ENCODE measurements around the gene ENTPD6. TPM values are rescaled to one million over a fixed set of nuclear protein-coding genes. Genes with fewer than 3 reads are reported as not detected.

The ENTPD6 gene
- total and polyA plus RNA-seq, 2 of the 4 experiments (the other 2 are of a cell fraction), result 61.1 to 98.6 TPM

DNA sequence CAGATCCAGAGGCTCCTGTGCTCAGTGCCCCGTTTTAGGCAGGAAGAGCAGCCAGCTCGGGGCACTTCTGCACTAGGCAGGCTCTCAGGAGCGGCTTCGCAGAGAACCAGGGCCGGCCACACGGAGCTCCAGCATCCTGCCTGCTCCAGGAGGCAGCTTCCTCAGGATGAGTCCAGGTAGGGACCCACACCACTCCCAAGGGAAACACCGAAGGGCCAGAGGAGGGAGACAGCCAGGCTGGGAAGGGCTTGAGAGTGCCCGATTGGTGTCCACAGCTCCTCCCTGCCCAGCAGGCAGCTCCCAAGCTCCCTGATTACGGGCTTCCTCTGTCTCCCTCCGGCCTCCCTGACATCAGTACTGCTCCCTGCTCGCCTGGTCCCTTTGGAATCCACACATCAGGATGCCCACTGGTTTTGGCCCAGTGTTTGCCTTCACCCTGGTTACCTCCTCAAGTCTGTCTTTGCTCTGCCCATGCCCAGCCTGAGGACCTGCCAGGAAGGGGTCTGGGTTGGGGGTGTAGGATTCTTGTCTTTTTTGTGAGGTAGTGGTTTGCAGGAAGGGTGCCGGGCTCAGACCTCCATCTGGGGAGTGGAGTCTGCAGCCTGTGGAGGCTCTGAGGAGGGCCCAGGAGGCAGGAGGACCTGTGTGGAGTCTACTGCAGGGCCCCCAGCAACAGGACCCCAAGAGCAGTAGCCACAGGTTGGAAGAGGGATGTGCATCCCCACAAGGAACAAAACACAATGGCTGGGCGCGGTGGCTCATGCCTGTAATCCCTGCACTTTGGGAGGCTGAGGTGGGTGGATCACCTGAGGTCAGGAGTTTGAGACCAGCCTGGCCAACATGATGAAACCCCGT lies 41.2 kb downstream of the ENTPD6 start (continued):
- TF ChIP-seq MXI1 (IDR thresholded peaks at IDR 0.05; ENCODE audit: borderline replicate concordance, low read depth, low read length), result no peak
- no peak for TF ChIP-seq MAFK (IDR thresholded peaks at IDR 0.05; ENCODE audit: low read depth, low read length)
- TF ChIP-seq RAD21 (IDR thresholded peaks at IDR 0.05; ENCODE audit: low read length), result no peak

DNA sequence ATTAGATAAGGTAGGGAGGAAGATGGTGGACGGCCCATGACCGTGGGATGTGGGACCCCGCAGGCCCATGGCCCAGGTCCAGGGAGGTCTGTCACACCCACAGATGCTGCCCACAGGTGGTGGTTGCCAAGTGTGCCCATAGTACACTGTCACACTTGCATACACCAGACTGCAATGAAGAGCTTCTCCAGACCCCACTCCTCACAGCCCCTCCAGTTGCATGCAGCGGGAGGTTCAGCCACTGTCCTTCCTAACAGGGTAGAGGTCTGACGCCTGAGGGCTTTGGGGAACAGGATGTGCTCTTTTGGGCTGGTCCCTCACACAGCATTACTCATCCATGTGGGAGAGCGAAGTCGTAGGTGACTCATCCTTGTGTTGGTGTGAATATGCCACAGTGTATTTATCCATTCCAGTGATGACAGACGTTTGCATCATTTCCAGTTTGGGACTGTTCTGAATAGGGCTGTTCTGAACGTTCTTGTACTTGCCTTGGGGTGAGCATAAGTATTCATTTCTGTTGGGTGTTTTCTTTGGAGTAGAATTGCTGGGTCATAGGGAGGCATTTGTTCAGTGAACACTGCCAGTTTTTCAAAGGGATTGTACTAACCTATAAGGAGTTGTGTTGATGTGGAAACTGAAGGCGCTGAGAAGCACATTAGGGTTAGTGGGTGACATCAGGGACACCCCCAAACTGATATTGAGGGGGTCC lies 42.3 kb downstream of the ENTPD6 start:
- ChIA-PET CTCF (no interaction called here), POLR2A (ENCODE audit: unreplicated experiment) (interaction anchor here (0.8 kb wide), 1 partner anchor 9 kb away, joined by 3 read pairs; no protein-coding TSS in a partner anchor)
- peak overlapping the region; percentile 98 for H3K56ac ChIP-seq (ENCODE audit: extremely low read depth, insufficient read depth, low read length)
- no TSS peak for BruUV-seq (replicated peaks)
- H3K4me3 ChIP-seq (ENCODE audit: insufficient read depth, low read depth, low read length), result no peak overlapping the region
- in situ Hi-C loops (cut with MboI; ENCODE audit: low sequenced_read_pairs), result no loop called here
- no peaks in the 10 kb centered on the region for H3K36me3 ChIP-seq (ENCODE audit: control insufficient read depth, insufficient read depth, low read length)
- H4K20me1 ChIP-seq (ENCODE audit: insufficient read depth, low read length), result no peaks in the 10 kb centered on the region
- peak overlapping the region; percentile 98 for H2BK5ac ChIP-seq (ENCODE audit: low read depth, low read length, poor library complexity, severe bottlenecking)
- H3K79me1 ChIP-seq (ENCODE audit: low read depth in 1 of 2, low read length in 2 of 2), result peaks cover 0 to 19% of the 10 kb centered on the region in 2 experiments; a peak in 2 of 4 replicates
- peak overlapping the region; percentile 100 for H2AK5ac ChIP-seq (ENCODE audit: low read depth, low read length)
- H3K27me3 ChIP-seq (ENCODE audit: control insufficient read depth, insufficient read depth, low read length), result no peaks in the 10 kb centered on the region
- H3K4me1 ChIP-seq (ENCODE audit: control insufficient read depth, insufficient read depth, low read length), result peaks cover 21% of the 10 kb centered on the region
- ATAC-seq (ENCODE audit: low read depth) (peak; percentile 93), DNase-seq (peak; percentile 100)
- peak overlapping the region; percentile 51; the same call in 1 of the 2 replicates for H3K9ac ChIP-seq (ENCODE audit: low read depth, low read length)
- peak overlapping the region; percentile 55 for H4K5ac ChIP-seq (ENCODE audit: low read depth, low read length)
- peak overlapping the region; percentile 47 to 96 for H4K8ac ChIP-seq (ENCODE audit: low read depth in 2 of 2, low read length in 2 of 2)
- H3K18ac ChIP-seq (ENCODE audit: low read depth, low read length), result peak overlapping the region; percentile 77
- peaks cover 40% of the 10 kb centered on the region for H3K9me1 ChIP-seq (ENCODE audit: insufficient read depth, low read length)
- peak overlapping the region; percentile 98 for H2BK15ac ChIP-seq (ENCODE audit: low read depth, low read length)
- dilution Hi-C loops (cut with HindIII; ENCODE audit: low sequenced_read_pairs, unreplicated experiment), result no loop called here
- H3K4ac ChIP-seq (ENCODE audit: low read depth, low read length), result peak overlapping the region; percentile 99
- intact Hi-C loops (cut with micrococcal nuclease), result no loop called here
- H2AFZ ChIP-seq (replicated peaks; ENCODE audit: low read length, poor library complexity), result peak overlapping the region; percentile 83
- peak overlapping the region; percentile 98 for H2AK9ac ChIP-seq (replicated peaks; ENCODE audit: low read depth, low read length, poor library complexity)
- H3K4me2 ChIP-seq (ENCODE audit: low read depth, low read length), result peak overlapping the region; percentile 41
- H3K27ac ChIP-seq (ENCODE audit: insufficient read depth, low read length), result peak overlapping the region; percentile 91
- no peaks in the 10 kb centered on the region for H3K9me3 ChIP-seq (ENCODE audit: control insufficient read depth, insufficient read depth, low read length)
- H3K14ac ChIP-seq (replicated peaks; ENCODE audit: low read depth, low read length), result peak overlapping the region; percentile 94
- H4K91ac ChIP-seq (ENCODE audit: insufficient read depth, low read depth, low read length), result peak overlapping the region; percentile 100
- 60% methylated on average over 1 of the region's 10 CpGs; no CpG with 5 or more reads in 1 of the 2 experiments for WGBS, 2 experiments (ENCODE audit: extremely low coverage in 2 of 2, insufficient read length in 1 of 2)
- H2BK120ac ChIP-seq (ENCODE audit: low read depth, low read length), result peak overlapping the region; percentile 99
- H3K23ac ChIP-seq (ENCODE audit: low read depth, low read length), result peak overlapping the region; percentile 94
- peak overlapping the region; percentile 99 for H2BK20ac ChIP-seq (ENCODE audit: low read depth, low read length)
- peak; percentile 80 for TF ChIP-seq BHLHE40 (IDR thresholded peaks at IDR 0.05; ENCODE audit: low read depth, low read length)
- TF ChIP-seq, protein P1, sequence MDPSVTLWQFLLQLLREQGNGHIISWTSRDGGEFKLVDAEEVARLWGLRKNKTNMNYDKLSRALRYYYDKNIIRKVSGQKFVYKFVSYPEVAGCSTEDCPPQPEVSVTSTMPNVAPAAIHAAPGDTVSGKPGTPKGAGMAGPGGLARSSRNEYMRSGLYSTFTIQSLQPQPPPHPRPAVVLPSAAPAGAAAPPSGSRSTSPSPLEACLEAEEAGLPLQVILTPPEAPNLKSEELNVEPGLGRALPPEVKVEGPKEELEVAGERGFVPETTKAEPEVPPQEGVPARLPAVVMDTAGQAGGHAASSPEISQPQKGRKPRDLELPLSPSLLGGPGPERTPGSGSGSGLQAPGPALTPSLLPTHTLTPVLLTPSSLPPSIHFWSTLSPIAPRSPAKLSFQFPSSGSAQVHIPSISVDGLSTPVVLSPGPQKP (IDR thresholded peaks at IDR 0.05; ENCODE audit: borderline replicate concordance, low read depth, low read length), result no peak
- no peak for TF ChIP-seq MXI1 (IDR thresholded peaks at IDR 0.05; ENCODE audit: borderline replicate concordance, low read depth, low read length)
- TF ChIP-seq POLR2A (IDR thresholded peaks at IDR 0.05; ENCODE audit: low read depth, low read length), result peak; percentile 75
- TF ChIP-seq CHD1 (IDR thresholded peaks at IDR 0.05; ENCODE audit: low read depth, low read length), result peak; percentile 55; the same call in 1 of the 2 replicates
- TF ChIP-seq CEBPB (IDR thresholded peaks at IDR 0.05; ENCODE audit: low read depth, low read length), result peak; percentile 98
- peak; percentile 80 for TF ChIP-seq RCOR1 (IDR thresholded peaks at IDR 0.05; ENCODE audit: insufficient replicate concordance, low read length)
- TF ChIP-seq, protein P2, sequence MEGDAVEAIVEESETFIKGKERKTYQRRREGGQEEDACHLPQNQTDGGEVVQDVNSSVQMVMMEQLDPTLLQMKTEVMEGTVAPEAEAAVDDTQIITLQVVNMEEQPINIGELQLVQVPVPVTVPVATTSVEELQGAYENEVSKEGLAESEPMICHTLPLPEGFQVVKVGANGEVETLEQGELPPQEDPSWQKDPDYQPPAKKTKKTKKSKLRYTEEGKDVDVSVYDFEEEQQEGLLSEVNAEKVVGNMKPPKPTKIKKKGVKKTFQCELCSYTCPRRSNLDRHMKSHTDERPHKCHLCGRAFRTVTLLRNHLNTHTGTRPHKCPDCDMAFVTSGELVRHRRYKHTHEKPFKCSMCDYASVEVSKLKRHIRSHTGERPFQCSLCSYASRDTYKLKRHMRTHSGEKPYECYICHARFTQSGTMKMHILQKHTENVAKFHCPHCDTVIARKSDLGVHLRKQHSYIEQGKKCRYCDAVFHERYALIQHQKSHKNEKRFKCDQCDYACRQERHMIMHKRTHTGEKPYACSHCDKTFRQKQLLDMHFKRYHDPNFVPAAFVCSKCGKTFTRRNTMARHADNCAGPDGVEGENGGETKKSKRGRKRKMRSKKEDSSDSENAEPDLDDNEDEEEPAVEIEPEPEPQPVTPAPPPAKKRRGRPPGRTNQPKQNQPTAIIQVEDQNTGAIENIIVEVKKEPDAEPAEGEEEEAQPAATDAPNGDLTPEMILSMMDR (conservative IDR thresholded peaks at IDR 0.05; ENCODE audit: low read depth, low read length), result no peak
- TF ChIP-seq MAFK (IDR thresholded peaks at IDR 0.05; ENCODE audit: low read depth, low read length), result peak; percentile 59
- TF ChIP-seq FOS (IDR thresholded peaks at IDR 0.05; ENCODE audit: low read depth, low read length), result peak; percentile 100

Data from IMR-90 (cell line).